HG02885 (cell line): ENCODE results near the gene FAM241B.

ENCODE experiments used
- ATAC-seq: cut with Tn5 transposase; IDR thresholded peaks from one replicate; pipeline ENCODE4 v1.9.1; 2021; ENCODE audit warnings: mild to moderate bottlenecking; ENCODE audit not compliant: unreplicated experiment, poor library complexity

Gene FAM241B

DNA sequence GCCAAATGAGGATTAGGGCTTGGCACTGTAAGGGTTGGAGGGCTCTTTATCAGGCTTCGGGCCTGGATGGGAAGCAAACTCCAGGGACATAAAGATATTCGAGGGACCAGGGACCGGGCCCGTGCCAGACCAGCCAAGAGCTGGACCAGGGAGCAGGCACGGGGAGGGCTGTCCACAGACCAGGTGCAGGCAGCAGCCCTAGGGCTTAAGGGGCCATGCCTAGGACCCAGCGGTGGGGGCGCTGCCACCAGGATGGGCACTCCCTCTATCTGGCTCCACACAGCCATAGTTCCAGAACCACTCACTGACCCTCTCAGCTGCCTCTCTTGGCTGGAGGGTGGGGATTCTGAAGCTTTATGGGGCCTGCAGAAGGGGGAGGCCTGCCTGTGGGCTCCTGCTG, 32.9 kb downstream of the FAM241B start:
- no peak for ATAC-seq

DNA sequence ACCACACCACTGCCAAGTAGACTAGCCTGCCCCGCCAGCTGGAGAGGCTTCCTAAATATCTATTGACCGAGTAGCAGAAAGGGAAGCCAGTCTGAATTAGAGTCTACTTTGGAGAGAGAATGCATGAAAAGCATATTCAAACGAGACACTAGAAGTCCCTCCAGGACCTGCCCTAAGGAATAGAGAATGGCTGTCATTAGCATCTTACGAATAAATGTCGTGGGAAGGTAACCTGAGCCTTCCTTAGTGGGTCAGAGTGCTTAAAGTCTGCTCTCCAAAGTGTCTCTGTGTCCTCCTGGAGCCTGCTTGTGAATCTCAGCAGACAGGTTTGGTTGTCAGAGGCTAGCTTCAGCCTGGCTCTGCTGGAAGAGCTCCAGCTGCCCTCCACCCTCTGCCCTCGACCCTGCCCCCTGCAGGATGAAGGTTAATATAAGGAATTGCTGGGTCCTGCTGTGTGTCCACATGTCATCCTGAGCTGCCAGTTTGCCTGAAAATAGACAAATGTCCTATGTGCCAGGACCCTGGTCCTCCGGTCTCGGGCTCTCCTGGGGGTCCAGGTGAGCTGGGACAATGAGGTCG, 33.4 kb downstream of the FAM241B start:
- no peak for ATAC-seq

DNA sequence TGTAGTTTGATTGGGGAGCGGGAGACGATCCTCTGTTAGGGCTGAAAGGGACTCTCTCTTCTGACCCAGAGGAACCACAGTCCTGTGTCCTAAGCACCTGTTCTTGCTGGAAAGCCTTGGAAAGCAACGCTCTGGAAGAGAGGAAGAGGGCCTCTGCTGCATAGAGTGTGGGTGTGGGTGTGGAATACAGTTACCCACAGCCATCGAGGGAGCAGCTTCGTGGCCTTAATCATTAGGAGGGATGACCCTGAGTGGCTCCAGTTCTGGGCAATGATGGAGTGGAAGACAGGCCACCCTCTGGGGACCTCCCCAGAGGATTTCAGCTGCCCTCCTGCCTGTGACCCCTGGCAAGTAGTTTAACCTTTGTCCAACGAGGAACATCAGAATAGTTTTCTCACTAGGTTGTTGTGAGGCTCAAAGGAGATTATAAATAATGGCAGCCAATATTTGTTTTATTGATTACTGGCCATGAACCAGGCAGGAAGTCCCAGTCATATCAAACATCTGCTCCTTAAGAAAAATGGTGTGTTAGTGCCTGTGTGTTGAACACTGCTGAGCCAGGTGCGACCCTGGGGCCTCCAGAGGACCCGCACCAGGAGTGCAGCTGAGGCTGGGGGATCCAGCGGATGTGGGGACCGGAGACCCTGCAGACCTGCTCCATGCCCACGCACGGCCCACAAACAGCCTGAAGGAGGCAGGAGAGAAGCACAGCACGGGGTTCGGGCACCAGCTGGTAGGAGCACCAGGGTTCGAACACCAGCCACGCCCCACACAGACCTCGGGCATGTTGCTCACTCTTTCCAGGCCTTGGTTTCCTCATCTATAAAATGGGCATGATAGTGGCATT, 35.6 kb downstream of the FAM241B start:
- ATAC-seq = no peak

DNA sequence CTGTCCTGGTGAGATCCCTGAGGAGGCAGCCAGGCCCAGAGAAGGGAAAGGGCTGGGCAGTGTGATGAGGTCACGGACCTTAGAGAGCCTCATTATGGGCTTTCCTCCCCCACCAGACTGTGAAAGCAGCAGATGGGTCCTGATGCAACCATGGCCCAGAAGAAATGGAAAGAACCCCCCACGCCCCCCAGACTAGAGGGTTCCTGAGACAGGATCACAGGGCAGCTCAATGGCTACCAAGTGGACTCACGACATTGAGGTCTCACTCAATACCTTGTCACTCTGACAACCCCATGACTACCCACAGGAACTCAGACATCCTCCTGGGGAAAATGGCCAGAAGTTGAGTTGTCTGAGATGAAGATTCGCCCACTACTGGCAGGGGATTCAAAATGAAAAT, 36.7 kb downstream of the FAM241B start:
- ATAC-seq = no peak

DNA sequence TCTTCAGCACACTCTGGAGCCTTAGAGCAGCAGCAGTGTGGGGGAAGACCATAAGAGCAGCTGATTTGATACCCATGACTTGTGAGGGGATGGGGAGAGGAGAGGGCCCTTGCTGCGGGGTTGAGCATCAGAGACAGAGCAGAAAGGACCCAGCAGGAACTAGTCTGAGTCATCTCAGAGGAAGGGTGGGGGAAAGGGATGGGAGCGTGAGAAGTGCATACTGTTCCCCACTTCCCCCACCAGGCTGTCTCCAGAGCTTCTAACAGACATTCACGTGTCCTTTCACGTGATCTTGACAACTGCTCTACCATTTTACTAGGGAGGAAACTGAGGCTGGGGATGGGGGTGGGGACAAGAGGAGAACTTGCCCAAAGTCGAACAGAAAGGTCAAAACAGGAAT, 38.7 kb downstream of the FAM241B start:
- no peak for ATAC-seq

DNA sequence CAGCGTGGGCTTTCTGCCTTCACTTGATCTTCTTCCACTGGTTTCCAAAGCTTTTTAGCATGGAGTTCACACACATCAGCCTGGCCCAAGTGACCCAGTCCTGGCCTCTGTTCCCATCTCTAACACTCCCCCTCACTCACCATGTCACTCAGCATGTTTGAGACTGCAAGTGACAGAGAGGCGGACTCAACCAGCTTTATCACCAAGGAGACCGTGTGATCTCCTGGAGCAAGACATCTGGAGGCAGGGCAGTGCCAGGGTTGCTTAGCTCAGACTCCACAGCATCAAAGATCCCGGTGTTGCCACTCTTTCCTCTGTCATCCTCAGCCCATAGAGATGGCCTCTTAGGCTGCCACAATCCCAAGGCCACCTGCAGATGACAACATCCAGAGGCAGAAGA, 39.4 kb downstream of the FAM241B start:
- no peak for ATAC-seq

DNA sequence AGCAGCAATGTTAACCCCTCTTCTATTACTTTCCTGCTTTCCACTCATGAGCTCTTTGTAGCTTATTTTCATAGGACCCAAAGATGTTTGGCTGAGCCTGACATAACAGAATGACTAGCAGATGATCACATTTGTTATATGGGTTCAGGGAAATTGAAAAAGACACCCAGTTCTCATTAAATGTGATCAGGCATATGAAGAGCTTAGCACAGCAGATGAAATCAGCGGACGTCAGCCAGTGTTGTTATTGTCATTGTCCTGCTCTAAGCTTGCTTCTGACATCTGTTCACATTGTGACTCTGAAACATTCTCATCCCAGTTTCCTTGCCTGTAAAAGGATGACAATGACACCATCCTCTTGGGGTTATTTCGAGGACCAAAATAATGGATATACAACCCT, 43.5 kb downstream of the FAM241B start:
- no peak for ATAC-seq

DNA sequence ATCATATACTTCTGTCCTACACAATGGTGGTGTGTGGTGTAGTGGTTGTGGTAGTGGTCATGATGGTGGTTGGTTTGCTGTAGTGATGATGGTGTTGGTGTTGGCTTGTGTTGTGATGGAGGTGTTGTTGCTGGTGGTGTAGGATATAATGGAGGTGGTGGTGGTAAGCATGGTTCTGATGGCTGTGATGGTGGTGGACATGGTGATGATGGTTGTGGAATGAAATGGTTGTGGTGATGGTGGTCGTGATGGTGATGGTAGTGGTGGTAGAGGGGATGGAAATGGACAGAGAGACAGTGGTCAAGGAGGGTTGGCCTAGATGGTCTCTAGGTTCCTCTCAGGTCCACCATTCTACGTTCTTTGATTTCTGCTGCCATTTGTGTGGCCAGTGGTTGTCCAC, 44.7 kb downstream of the FAM241B start:
- ATAC-seq = no peak

DNA sequence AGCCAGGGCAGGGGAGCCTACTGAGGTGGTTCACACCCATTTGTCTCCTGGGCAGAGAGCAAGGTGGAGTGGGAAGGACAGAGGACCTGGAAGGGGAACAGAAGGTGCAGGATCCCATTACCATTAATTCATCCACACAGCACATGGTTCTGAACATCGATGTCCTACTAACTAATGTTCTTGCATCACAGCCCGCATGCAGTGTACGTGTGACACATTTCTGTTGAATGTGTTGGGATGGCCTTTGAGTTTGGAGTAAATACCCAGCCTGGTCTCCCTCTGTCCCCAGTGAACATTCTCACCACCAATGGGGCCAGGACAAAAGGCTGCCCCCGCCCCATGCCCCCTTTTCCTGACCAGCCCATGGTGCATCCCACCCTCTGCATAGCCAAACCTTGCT, 46.3 kb downstream of the FAM241B start:
- ATAC-seq = no peak

DNA sequence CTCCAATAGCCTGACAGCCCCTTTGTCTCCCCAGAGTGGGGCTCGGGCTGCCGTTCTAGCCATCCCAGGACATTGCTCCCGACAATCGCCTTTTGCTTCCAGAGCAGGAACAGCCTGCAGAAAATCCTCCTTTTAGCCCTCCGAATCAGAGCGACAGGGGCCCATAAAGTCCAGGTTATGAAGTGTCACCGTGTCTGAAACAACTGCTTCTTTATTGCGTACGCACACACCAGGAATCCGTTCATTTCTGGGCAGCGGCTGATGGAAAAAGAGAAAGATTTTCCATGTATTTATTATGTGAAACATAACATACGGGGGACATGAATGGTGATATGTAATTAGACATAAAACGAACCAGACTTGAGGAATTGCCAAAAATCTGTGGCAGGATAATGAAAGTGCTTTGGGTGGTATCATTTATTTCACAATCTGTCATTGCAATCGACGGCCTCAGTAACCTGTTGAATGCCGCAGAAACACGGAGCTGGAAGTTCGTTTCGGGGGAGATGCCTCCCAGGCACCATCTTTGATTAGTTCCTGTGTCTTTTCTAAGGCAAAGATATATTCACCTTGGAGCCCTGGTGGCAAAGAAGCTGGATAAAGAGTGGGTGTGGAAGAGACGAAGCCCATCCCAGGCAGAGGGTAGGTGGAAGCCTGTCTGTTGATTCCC, 48.1 kb downstream of the FAM241B start:
- no peak for ATAC-seq

DNA sequence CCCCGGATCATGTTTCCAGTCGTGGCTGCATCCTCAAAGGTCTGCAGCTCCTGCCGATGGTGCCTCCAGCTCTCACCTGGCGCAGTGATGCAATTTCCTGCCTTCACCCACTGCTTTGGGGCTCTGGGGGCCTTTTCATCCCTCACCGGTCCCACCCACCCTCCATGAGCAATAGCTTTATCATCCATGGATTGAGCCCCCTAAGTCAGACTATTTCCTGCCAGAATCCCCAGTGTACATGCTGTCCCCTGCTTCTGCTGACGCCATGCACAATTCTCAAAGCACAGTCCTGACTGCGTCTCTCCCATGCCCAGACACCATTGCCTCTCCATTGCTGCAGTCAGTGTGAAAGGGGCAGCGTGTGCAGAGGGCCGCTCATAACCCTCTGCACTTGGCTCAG, 49.7 kb downstream of the FAM241B start:
- ATAC-seq = no peak

DNA sequence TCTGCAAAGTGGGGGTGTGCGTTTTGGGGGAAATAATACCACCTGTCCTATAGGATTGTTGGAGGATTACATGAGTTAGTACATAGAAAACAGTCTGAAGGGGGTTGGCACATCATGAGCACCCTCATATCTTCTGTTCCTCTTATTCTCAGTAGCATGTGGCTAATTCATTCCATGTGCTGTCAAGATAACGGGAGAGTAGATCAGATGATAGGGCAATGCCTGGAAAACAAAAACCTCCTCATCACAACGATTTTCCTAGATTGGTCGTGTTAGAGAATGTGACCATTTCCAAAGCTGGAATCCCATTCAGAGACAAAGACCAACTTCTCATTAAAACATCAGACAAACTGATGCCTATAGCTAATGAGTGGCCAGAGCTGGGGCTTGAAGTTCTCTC, 50.6 kb downstream of the FAM241B start:
- no peak for ATAC-seq

DNA sequence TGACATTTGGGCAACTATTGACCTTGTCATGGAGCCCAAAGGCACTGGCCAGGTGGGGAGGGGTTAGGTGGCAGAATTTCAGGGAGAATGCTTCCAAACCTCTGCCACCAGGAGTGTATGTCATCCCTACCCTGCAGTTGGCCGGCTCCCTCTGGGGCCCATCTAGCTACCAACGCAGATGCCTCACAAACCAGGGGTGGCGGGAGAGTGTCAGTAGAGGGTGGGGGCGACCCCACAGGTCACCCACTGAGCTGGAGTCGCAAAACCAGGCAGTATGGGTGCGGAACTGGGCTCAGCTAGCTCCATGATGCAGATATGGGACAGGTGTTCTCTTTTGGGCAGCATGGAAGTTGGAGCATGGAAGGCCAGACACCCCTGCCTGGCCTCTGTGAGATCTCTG, 51.4 kb downstream of the FAM241B start:
- ATAC-seq = no peak

DNA sequence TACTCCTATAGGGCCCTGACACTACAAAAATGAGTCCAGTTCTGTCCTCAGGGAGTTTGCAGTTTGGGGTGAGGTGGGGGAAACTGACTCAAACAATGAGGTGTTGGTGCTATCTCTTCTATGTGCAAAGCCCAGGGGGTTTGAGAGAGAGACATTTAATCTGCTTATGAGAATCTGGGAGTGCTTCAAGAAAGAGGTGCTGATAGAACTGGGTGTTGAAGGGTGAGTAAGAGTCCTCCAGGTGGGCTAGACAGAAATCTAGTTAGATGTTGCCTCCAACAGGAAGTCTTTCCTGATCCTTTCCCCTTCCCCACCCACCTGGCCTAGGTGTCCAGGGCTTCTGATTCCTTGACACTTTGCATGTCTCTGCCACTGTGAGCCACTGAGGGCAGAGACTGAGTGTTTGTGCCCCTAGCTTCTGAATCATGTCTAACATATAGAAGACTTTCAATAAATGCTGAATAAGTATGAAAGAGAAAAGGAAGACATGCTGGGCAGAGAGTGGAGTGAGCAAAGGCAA, 53.0 kb downstream of the FAM241B start:
- no peak for ATAC-seq
